Fibroblast of lung (primary cell): ENCODE results near the gene ENPEP. TPM values are rescaled to one million over a fixed set of nuclear protein-coding genes. Genes with fewer than 3 reads are reported as not detected.

Experiments
- DNase-seq, 2 donors: peaks; one replicate each; pipeline versions ENCODE4 v3.0.0 to v3.0.0-alpha.2; 2010; ENCODE audit warnings: low read depth in 2 of 2
- H2AFZ ChIP-seq: 2 replicates; pipeline ENCODE4 v1.5.1; 2012; ENCODE audit warnings: low read length, control low read depth, inconsistent platforms
- H3K27ac ChIP-seq: 2 replicates; pipeline ENCODE4 v1.5.1; 2011; ENCODE audit warnings: low read length, control low read depth; ENCODE audit not compliant: insufficient read depth
- H3K27me3 ChIP-seq: 2 replicates; pipeline ENCODE4 v1.5.1; 2011; ENCODE audit warnings: mild to moderate bottlenecking, low read length; ENCODE audit not compliant: control insufficient read depth, insufficient read depth
- H3K36me3 ChIP-seq: 2 replicates; pipeline ENCODE4 v1.5.1; 2011; ENCODE audit warnings: low read length; ENCODE audit not compliant: control insufficient read depth, insufficient read depth
- H3K4me1 ChIP-seq: 2 replicates; pipeline ENCODE4 v1.5.1; 2011; ENCODE audit warnings: low read length; ENCODE audit not compliant: control insufficient read depth, insufficient read depth; ENCODE audit errors: extremely low read depth
- H3K4me2 ChIP-seq: 2 replicates; pipeline ENCODE4 v1.5.1; 2011; ENCODE audit warnings: low read length, control low read depth; ENCODE audit not compliant: insufficient read depth; ENCODE audit errors: extremely low read depth
- H3K4me3 ChIP-seq, 4 experiments: fragments of 200-600 bp in 1 of 4; sonication (generic) in 1 of 4; replicated peaks in 1 of 4; 2 replicates each; pipeline ENCODE4 v1.5.1; 2011 to 2016; ENCODE audit warnings: low read length in 4 of 4, low read depth in 3 of 4, mild to moderate bottlenecking in 3 of 4, control low read depth in 2 of 4, inconsistent platforms in 1 of 4, mixed read lengths in 1 of 4; ENCODE audit not compliant: insufficient read depth in 1 of 4; ENCODE audit errors: control extremely low read depth in 1 of 4
- H3K79me2 ChIP-seq: 2 replicates; pipeline ENCODE4 v1.5.1; 2012; ENCODE audit warnings: mild to moderate bottlenecking, low read length, inconsistent platforms; ENCODE audit not compliant: control insufficient read depth, insufficient read depth
- H3K9ac ChIP-seq: 2 replicates; pipeline ENCODE4 v1.5.1; 2011; ENCODE audit warnings: mild to moderate bottlenecking, low read length, control low read depth; ENCODE audit not compliant: insufficient read depth
- H3K9me3 ChIP-seq: 2 replicates; pipeline ENCODE4 v1.5.1; 2012; ENCODE audit warnings: low read depth, low read length; ENCODE audit not compliant: control insufficient read depth, insufficient read depth
- H4K20me1 ChIP-seq: 2 replicates; pipeline ENCODE4 v1.5.1; 2011; ENCODE audit warnings: low read length; ENCODE audit not compliant: control insufficient read depth, insufficient read depth; ENCODE audit errors: extremely low read depth
- CTCF ChIP-seq, 2 donors: IDR thresholded peaks in 1 of 2; conservative IDR thresholded peaks in 1 of 2; 1 replicate in 1 of 2; 2 replicates in 1 of 2; pipeline ENCODE4 v1.5.1; 2011 to 2012; ENCODE audit warnings: low read length in 2 of 2, control low read depth in 1 of 2, inconsistent platforms in 1 of 2, low read depth in 1 of 2, mild to moderate bottlenecking in 1 of 2
- EZH2 ChIP-seq: IDR thresholded peaks from 2 replicates; pipeline ENCODE4 v1.5.1; 2012; ENCODE audit warnings: low read length, control low read depth, mild to moderate bottlenecking; ENCODE audit errors: missing control alignments
- polyA plus RNA-seq, 2 donors: library from polyadenylated mRNA; depleted of rRNA in 1 of 2; stranded (reverse) in 1 of 2; unstranded in 1 of 2; fragments of >200 nt; gene quantifications; 2 replicates each; pipeline ENCODE4 v1.2.1, GENCODE V29; 2011 to 2012; ENCODE audit warnings: missing spikeins in 1 of 2
- total RNA-seq: library from RNA; depleted of rRNA; stranded (reverse); fragments of >200 nt; gene quantifications from 2 replicates; pipeline ENCODE4 v1.2.1, GENCODE V29; 2014

Gene ENPEP
- total and polyA plus RNA-seq, 2 donors (not counting 1 experiment from before 2014, with no cell fraction given) = 0.28 TPM; not detected in 1

- no peaks in the 10 kb centered on the region for H3K9me3 ChIP-seq
- TF ChIP-seq EZH2 (no peak), CTCF (conservative IDR thresholded peaks at IDR 0.05 in 1 of 2, IDR thresholded peaks at IDR 0.05 in 1 of 2; ENCODE audit: low read depth in 1 of 2, low read length in 2 of 2) (no peak)
- H3K27ac ChIP-seq = no peak overlapping the region
- no peak overlapping the region for H3K9ac ChIP-seq
- no peak for DNase-seq
- H3K27me3 ChIP-seq = no peaks in the 10 kb centered on the region
- no peaks in the 10 kb centered on the region for H3K79me2 ChIP-seq
- peaks cover 5% of the 10 kb centered on the region for H3K4me1 ChIP-seq
- no peak overlapping the region for H3K4me3 ChIP-seq
- H3K36me3 ChIP-seq = no peaks in the 10 kb centered on the region
- H2AFZ ChIP-seq = no peak overlapping the region
- no peak overlapping the region for H3K4me2 ChIP-seq
- no peaks in the 10 kb centered on the region for H4K20me1 ChIP-seq
Observed at GRCh38 chr4:110484029-110484428, 8.1 kb downstream of the ENPEP start.

GRCh38 chr4:110484767-110485166, 8.8 kb downstream of the ENPEP start:
- Histone ChIP-seq H3K79me2 (no peaks in the 10 kb centered on the region), H2AFZ (no peak overlapping the region), H3K9ac (no peak overlapping the region), H3K4me1 (peaks cover 5% of the 10 kb centered on the region), H3K27me3 (no peaks in the 10 kb centered on the region), H3K4me2 (no peak overlapping the region), H4K20me1 (no peaks in the 10 kb centered on the region), H3K9me3 (no peaks in the 10 kb centered on the region), H3K36me3 (no peaks in the 10 kb centered on the region), H3K27ac (no peak overlapping the region), H3K4me3 (no peak overlapping the region)
- TF ChIP-seq CTCF (conservative IDR thresholded peaks at IDR 0.05 in 1 of 2, IDR thresholded peaks at IDR 0.05 in 1 of 2; ENCODE audit: low read depth in 1 of 2, low read length in 2 of 2) = no peak
- no peak for TF ChIP-seq EZH2
- DNase-seq = peak; percentile 73 to 95

GRCh38 chr4:110485452-110485851, 9.5 kb downstream of the ENPEP start:
- Histone ChIP-seq H3K27me3 (no peaks in the 10 kb centered on the region), H3K4me3 (no peak overlapping the region), H4K20me1 (no peaks in the 10 kb centered on the region), H3K4me2 (no peak overlapping the region), H2AFZ (no peak overlapping the region), H3K9me3 (no peaks in the 10 kb centered on the region), H3K27ac (no peak overlapping the region), H3K79me2 (no peaks in the 10 kb centered on the region), H3K36me3 (no peaks in the 10 kb centered on the region), H3K4me1 (peaks cover 5% of the 10 kb centered on the region), H3K9ac (no peak overlapping the region)
- no peak for DNase-seq
- TF ChIP-seq CTCF (conservative IDR thresholded peaks at IDR 0.05 in 1 of 2, IDR thresholded peaks at IDR 0.05 in 1 of 2; ENCODE audit: low read depth in 1 of 2, low read length in 2 of 2) (no peak), EZH2 (no peak)
